GM18868 (cell line): ENCODE measurements around the gene ZFYVE21.

ENCODE experiments used
- ATAC-seq: cut with Tn5 transposase; IDR thresholded peaks from one replicate; pipeline ENCODE4 v1.9.1; 2021; ENCODE audit warnings: mild to moderate bottlenecking, moderate library complexity; ENCODE audit not compliant: unreplicated experiment

Gene ZFYVE21

GRCh38 chr14:103735439-103735814 lies 19.8 kb downstream of the ZFYVE21 start:
- no peak for ATAC-seq

DNA sequence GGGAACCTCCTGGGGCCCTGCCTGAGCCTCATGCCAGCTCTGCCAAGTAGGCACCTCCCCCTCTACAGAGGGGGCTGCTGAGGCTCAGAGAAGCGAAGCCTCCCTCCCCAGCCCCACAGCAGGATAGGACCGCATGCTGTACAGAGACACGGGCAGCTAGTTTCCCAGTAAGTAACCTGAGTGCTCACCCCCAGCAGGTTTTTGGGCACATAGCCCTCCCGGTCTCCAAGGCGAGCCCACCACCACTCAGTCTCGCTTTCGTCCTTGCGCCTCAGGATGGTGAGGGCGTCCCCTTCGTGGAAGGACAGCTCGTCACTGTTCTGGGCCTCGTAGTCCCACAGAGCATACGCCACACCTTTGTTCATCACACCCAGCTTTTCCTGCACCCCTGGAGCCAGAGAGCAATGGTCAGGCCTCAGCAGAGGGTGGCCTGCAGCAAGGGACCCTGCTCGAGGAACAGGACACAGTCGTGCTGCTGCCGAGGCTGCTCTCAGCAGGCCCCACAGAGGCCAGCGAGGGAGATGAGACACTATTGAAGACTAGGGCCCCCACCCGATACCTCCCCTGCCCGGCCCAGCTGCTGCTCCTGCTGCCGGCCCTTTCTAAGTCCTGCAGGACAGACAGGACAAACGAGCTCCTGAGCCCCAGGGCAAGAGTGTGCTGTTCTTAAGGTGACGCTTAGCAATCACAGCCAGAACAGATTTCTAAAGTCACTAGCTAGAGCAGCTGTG lies 20.4 kb downstream of the ZFYVE21 start:
- ATAC-seq = no peak

DNA sequence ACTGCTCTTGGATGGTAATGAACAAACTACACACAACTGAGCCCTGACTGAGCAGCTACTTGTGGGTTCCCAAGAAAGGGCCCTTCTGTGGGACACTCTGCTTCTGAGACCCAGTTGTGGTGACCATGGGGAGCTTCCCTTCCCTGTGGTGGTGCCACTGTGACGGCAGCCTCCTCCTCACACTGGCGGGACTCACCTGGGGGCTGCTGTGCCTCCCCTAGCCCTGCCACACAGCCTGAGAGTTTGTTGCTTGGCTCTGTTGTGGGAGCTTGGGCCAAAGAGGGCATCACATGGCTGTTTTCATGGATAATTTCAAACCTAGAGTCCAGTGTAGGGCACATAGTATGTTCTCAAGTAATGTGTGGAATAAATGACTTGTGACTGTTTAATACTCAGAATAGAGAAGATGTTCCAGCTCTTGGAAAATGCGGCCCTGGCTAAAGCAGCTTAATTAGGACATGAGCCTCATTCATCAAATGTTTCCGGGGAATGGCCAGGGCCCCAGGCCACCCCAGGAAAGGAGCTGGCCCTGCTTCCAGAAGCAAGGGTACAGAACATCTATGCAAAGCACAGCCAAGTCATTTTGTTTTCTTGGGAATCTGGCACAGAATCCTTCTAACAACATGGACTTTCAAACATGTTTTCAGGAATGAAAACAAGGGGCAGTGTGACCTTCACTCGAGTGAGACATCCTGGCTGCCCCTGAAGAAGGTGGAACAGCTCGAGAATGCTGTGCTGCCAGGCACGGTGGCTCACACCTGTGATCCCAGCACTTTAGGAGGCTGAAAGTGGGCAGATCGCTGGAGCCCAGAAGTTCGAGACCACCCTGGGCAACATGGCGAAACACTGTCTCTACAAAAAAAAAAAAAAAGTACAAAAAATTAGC lies 21.2 kb downstream of the ZFYVE21 start:
- ATAC-seq = no peak

DNA sequence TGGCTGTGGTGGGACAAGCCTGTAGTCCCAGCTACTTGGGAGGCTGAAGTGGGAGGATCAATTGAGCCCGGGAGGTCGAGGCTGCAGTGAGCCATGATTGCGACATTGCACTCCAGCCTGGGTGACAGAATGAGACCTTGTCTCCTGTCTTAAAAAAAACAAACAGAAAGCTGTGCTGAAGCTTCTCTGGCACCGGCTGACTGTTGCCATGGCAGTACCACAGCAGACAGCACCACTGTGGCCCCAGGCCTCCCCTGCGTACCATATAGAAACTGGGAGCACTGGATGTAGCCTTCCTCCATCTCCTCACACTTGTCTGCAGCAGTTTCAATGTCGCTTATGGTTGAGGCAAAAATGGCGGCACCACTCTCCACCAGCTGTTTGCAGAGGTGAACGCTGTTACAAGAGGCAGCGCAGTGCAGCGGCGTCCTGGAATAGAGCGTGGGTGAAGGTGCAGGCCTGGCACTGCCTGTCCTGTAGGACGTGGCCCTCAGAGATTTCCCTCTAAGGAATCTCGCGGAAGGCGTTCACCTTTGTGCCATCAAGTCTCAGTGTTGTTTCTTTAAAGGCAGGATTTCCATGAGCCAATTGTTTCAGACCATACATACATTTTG lies 21.9 kb downstream of the ZFYVE21 start:
- ATAC-seq = no peak

DNA sequence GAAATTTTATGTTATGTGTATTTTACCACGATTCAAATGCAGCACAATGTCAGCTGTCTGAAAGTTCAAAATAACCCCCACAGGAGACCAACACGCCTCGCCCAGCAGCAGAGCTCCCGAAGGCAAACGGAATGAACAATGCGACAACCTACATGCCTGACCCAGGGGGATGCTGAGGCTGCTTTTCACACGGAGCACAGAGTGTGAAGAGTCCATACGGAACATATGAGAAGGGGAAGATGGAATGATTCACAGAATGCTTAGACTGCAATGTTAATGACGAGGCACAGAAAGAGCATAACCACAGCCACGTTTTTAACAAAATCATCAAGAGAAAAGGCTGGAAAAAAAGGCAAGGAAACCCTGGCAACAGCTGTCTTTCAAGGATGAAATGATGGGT lies 22.6 kb downstream of the ZFYVE21 start:
- no peak for ATAC-seq

DNA sequence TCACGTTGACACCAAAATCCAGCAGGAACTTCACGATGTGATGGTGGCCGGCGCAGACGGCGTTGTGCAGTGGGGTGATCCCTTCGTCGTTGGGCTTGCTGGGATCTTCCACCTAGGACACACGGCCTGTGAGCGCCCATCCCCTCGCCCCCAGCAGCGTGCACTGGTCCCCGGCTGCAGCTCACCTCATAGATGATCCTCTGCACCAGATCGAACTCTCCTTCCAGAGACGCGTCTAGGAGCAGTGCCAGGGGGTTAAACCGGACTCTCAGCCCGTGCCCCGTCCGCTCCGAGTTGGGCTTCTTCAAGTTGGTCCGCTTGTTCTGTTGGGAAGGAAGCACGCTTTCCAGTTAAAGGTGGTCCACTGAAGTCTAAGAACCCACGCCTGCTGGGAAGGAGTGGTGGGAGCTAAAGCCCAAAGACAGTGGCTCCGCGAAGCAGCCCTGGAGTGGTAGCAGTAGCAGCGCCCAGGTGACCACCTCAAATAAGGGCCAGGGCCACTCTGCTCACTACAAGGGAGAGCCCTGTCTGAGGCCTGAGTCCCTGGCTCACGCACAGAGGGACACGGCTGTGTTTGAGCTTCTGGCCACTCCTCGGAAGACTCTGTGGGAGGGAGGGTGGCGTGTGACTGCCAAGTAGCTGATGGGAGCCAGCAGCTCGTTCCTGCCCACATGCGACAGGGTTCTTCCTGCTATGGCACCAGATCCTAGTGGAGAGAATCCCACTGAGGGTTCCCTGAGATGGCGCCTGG lies 23.3 kb downstream of the ZFYVE21 start:
- ATAC-seq = no peak

DNA sequence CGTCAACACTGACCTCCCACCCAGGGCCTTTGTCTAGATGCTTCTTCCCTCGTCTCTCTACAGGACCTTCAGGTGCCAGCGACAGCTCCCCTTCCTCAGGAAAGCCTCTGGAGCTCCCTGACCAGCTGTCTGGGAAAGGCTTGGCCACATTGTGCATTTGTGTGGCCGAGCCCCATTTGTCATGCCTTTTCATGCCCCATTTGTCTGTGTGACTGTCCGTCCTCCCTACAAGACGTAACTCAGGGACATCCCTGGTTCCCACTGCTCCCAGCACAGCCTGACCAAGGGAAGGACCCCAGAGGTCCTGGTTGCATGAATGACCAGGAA lies 23.8 kb downstream of the ZFYVE21 start:
- ATAC-seq = no peak

DNA sequence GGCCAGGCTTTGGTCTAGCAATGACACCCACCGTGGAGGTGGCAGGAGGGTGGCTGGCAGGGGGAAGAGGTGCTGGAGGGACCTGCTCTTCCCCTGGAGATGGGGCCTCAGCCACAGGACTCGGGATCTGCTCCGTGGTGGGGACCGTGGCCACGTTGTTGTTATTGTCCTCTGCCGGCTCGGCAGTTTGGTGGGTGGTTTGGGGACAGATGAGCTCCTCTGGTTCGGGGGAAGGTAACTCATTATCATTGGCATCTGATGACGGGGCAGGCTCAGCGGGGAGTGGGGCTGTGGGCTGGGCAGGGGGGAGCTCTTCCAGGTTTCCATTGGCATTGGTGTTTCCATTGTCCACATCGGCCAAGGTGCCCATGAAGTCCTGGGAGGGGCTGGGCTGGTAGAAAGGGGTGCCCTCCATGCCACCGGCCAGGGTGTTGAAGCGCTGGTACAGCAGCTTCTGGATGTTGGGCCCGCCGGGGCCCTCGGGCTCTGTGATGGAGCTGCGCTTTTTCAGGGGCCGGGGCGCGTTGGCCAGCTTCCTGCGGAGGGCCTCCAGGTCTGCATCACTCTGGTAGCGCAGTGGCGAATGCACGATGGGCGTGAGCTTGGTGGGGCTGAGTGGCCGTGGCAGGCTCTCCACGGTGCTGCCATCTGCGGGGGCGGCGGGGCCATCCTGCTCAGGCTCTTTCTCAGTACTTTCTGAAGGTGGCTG lies 24.3 kb downstream of the ZFYVE21 start:
- no peak for ATAC-seq

DNA sequence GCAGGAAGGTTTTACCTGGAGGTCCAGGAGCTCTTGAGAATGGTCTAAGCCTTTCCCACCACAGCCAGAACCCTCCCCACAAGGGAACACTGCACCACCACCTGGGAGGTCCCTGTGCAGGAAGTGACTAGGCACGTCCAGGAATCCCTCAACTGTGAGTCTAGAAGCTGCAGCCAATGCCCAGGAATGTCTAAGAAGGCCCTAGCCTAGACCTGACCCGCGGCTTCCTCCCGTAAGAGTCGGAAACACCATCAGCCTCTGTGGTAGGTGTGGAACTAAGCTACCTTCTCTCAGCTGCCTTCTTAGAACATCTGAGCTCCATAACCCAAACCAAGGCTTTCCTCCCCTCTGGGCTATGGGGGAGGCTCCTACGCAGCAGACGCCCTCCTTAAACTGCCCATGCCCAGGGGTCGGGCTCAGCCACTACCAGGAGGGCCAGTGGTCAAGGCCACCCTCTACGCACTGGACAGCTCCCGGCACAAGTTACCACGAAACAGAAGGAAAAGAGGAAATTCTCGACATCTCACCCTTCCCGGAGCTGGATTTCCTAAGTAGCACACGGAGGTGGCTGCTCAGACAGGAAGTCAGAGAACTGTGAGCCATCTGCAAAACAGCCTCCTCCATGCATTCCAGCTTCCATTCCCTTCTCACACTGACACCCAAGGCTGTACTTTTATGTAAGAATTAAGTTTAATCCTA lies 25.5 kb downstream of the ZFYVE21 start:
- ATAC-seq = no peak

- ATAC-seq = no peak
Measured at GRCh38 chr14:103741876-103742275, 26.3 kb downstream of the ZFYVE21 start.

DNA sequence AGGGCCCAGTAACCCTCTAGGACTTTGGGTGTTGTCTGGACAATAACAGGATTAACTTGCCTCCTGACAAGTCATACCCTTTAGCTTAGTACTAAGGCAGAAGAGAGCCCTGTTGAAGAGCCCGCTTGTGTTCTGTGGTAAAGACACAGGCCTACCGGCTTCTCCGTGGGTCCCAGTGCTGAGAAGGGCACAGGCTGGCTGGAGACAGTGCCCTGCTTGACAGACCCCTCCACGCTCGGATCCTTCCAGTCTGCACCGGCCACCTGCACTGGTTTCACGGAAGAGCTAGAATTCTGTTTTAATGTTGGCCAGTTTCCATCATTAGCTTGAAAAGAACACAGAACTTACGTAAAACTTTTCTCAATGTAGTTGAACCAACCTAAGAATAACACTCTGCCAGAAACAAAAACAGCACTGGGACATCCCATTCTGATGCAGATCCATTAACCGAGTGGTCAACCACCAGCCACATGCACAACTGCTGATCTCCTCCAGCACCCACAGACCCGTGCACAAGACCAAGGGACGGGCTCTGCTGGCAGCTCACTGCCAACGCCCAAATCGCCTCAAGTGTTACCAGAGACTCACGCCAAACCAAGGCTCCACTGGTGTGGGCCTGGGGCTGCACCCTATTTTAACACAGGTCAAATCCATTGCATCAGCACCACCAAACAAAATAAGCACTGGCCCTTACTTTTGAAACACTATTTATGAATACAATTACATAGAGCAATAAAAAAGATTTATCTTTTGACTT lies 27.1 kb downstream of the ZFYVE21 start:
- no peak for ATAC-seq

GRCh38 chr14:103743691-103744090 lies 28.1 kb downstream of the ZFYVE21 start:
- ATAC-seq = no peak

- ATAC-seq = no peak
Measured at GRCh38 chr14:103744621-103745395, 29.2 kb downstream of the ZFYVE21 start.

DNA sequence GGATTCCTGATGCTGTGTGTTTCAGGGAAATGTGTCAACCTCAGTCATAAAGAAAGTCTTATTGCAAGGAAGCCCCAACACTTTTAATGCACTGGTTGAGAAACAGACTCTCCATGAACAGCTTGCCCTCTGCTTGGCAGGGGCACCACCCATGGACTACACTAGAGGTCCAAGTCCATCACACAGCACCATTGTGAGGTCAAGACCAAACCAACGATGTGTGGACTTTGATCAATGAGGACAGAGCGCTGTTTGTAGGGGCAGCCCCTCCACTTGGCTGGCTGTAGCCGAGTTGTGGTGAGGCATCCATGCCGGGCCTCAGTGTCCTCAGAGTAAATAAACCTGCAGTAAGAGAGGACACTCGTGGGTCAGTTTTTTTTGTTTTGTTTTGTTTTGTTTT lies 29.8 kb downstream of the ZFYVE21 start:
- ATAC-seq = no peak

DNA sequence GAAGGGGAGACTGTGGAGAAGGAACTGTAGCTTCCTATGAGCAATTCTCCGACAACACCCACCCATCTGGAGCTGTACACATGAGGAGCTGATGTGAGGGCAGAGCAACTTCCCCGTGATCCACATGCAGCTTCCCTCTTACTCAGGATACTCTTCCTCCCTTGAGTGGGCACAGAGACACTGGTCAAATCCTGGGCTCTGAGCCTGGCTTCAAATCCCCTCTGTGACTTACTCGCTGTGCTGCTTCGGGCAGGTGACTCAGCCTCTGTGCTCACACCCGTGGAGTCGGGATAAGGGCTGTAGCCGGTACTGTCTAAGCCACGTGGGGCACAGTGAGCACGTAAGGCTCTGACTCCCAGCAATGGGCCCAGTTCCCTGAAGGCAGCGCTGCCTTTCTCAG lies 31.1 kb downstream of the ZFYVE21 start:
- no peak for ATAC-seq

GRCh38 chr14:103748534-103748857 lies 32.9 kb downstream of the ZFYVE21 start:
- no peak for ATAC-seq

DNA sequence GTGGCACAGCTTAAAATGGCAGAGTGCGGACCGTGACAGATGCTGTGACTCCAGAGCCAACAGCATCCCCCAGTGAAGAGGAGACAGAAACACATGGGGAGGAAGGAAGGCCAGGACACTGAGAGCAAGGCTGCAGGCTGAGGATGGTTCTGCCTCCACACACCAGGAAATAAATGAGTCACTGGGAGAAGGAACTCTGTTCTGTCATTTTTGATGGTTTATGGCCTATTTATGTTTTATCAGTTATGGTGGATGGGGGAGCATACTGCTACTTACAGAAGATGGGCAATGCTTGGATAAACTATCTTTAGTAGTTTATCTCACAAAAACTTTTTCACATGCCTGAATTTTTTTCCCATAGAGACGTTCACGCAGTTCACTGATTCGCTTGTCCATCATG lies 33.8 kb downstream of the ZFYVE21 start:
- no peak for ATAC-seq

DNA sequence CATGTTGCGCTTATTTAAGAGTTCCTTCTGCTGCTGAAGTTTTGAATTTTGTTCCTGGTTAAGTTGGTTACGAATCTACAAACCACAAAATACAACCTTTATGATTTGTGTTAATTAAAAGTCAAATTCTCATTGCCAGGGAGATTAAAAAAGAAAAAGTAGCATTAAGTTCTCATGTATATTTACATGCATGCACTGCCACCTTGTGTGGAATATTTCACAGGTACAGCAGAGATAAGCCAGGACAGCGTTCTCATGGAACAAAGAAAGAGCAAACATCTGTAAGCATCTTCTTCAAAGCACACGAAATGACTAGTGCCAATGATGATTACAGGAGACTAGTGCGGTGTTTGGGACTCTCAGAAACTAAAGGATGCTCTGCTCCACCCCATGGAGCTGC lies 34.2 kb downstream of the ZFYVE21 start:
- ATAC-seq = no peak

DNA sequence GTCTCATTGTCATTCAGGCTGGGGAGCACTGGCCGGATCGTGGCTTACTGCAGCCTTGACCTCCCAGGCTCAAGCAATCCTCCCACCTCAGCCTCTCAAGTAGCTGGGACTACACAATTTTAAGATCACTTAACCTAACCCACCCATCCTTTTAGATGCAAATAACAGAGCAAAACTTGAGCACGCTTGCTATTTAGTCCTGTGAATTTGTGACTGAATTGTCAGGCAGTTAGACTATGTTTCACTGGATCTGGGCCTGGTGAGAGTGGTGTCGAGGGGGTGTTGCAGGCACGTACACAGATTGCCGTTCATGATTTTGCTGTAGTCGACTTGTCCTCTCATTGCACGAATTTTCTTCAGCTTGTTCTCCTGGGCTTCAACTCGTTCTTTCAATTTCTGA lies 38.2 kb downstream of the ZFYVE21 start:
- no peak for ATAC-seq
